Middle frontal gyrus (tissue), 1 donor: ENCODE results near the gene CTNNA2.

Experiments used
- DNase-seq: peaks from one replicate; pipeline ENCODE4 v3.0.0-alpha.2; 2015; ENCODE audit warnings: low spot score; ENCODE audit errors: extremely low spot score

The CTNNA2 gene

DNA sequence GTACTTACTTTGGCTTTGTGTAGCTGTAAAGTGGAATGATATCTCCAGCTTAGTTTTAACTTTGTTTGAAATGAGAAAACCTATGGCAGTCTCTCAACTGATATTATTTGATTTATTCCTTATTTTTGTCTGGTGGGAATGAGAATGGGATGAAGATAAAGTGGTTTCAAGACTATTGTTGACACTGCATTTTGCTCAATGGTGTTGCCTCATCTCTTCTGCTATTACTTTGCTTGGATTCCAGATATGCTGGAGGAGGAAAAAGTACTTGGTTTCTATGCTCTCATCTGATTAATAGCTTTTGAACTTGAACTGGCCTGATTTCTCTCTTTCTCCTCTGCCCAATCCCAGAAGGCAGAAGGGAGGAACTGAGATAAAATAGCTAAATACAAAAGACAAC lies 198.2 kb downstream of the CTNNA2 start:
- no peak for DNase-seq

DNA sequence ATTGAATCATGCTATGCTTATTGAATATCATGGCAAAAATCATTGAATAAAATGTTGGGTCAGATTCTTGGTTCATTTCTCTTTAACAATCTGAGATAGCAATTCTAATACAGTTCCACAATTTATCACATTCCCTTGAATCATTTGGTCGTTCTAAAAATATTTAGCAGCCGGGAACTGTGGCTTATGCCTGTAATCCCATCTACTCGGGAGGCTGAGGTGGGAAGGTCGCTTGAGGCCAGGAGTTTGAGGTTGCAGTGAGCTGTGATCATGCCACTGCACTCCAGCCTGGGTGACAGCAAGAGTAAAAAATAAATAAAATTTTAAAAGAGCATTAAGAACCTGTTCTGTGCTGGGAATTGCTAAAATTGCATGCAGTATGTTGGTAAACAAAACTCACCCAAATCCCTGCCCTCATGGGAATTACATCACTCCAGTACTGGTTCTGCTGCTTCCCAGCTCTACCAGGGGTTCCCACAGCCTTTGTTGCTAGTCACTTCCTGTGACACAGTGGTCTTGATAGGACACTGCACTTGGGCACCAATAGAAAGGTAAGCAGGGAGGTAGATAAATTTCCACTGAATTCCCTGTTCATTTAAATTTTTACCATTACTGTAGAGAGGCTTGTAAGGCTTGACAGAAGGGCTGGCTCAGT lies 200.4 kb downstream of the CTNNA2 start:
- DNase-seq, result no peak

DNA sequence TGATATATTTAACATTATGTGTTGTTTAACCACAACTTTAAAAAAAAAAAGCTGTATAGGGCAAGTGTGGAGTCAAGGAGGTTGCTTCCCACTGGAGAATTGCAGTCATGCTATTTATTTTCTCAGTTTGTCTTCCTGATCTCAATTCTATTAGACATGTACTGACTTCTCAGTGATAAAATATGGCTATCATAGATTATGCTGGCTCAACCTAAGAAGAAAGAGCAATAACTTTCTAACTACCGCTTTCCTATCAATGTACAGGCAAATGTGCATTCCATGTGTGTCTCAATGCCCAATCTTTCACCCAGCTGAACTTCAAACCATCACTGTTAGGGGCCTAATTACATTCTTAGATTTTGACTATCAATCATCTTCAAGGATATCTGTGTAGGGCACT lies 201.4 kb downstream of the CTNNA2 start:
- no peak for DNase-seq

DNA sequence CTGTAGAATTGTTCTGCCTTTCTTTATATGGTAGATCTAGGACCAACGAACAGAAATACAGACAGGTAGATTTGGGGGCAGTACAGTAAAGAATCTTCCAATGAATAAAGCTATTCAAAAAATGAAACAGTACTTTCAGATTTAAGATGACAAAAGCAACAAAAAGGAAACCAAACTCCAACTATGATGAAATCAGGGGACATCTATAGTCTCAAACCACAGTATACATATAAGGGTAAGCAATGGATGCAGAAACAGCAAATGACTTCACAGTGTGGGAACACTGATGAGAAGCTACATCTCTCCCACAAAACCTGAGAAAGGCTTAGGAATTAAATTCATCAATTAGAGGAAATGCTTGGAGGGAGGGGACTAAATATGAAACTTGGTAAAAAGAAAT lies 202.5 kb downstream of the CTNNA2 start:
- no peak for DNase-seq

DNA sequence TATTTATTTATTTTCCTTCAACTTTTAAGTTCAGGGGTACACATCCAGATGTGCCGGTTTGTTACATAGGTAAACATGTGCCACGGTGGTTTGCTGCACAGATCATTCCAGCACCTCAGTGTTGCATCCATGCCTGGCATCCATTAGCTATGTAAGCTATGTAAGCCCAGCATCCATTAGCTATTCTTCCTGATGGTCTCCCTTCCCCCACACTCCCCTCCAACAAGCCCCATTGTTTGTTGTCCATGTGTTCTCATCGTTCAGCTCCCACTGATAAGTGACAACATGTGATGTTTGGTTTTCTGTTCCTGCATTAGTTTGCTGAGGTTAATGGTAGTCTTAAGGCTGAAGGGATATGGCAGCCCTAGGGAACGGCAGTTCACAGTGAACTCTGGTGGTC lies 203.4 kb downstream of the CTNNA2 start:
- DNase-seq, result no peak

DNA sequence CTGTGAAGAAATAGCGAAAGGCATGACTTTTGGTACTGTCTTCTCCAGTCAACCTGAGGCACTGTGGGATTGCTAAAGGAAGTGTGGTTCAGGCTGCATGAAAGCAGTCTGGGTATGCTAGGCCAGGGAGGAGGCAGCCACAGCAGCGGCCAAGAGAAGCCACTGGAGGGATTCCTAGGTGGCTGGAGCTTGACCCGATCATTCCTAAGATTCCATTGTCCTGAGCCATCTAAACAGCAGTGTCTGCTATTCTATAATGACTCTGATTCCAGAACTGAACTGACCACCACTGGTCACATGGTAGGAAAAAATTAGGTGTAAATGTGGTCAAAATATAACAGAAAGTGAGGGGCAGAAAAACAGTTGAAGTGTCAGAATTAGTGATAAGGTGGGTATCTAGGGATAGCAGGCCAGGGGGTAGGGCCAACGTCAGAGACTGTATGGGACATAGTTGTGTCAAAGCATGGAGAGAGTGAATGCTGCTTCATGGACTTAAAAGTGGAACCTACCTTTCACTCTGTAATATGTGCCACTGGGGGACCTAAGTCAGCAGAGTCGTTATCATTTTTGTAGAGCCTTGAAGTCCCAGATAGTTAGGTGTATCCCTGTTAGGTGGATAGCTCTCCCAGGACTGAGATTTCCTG lies 204.6 kb downstream of the CTNNA2 start:
- DNase-seq, result no peak

DNA sequence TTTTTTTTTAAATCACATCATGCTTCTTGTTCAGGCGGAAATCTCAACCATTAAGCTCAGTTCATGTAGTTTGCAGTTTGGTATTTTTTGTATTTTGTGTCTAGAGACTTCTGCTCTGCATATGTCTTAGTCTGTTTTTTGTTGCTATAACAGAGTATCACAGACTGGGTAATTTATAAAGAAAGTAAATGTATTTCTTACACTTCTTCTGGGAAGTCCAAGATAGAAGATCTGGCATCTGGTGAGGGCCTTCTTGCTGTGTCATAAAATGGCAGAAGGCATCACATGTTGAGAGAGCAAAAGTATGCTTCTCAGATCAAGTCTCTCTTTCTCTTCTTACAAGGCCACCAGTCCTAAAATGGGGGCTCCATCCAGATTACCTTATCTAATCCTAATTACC lies 208.2 kb downstream of the CTNNA2 start:
- DNase-seq, result no peak

DNA sequence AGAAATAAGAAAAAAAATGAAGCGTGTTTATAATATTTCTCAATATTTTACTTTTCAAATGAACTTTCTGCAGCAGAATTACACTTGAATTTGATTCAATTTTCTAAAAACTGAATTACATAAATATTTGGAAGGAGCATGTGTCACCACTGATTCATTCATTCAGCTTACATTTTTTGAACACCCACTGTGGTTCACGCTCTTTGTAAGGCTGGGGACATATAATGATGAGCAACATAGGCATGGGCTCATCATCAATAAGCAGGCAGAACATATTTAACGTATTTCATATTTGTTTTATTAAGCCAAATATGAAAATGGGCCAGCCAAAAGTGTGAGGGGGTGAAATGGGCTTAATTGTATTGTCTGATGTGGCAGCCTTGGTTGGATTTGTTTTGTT lies 209.1 kb downstream of the CTNNA2 start:
- no peak for DNase-seq

DNA sequence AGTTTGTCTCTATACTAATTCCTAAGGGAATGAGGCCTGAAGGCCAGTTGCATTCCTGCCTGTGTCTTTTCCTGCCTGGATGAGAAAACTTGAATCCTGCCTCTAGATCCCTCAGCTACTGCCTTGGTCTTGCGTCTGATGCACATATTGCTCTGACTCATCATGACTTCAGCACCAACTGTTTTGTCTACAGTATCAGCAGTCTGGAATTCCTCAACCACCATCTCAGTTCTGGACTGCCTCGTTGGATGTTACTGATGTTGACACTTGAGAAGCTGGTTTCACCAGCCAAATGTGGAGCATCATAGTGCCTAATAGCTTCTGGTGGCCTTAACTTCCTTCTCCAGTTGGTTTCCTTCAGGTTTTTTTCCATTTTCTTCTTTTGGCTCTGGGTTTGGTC lies 211.0 kb downstream of the CTNNA2 start:
- DNase-seq, result no peak

DNA sequence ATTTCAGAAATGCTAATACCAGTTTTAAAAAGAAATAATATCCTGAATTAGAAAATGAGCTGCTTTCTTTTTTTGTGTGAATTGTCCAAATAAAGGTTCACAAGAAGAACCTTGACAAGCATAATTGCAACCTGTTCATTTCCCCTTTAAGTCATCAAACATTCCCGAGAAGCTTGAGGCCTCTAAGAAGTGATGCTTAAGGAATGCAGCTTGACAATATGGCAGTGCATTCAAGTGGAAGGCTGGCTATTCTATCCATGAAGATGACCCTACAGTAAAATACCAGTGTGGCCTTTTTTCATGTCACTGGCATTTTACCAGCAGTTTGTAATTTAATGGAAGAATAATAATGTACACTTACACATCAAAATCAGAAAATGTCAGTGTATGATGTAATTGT lies 216.7 kb downstream of the CTNNA2 start:
- no peak for DNase-seq

DNA sequence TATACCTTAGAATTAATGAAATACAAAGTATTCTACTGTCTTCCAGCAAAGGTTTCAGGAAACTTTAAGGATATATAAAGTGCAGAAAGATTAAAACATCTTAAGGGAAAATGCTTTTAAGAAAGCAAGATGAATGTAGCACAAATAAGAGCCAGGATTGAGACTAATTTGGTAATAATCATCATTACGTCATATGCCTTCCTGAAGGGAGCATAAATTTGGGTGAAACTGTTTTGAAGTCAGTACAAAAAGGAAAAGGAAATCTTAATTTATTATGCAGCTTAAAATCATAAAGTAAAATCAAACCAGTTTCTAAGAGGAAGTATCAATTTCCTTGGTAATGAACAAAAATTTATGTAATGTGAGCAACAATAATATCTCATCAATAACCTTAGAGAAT lies 221.7 kb downstream of the CTNNA2 start:
- no peak for DNase-seq

DNA sequence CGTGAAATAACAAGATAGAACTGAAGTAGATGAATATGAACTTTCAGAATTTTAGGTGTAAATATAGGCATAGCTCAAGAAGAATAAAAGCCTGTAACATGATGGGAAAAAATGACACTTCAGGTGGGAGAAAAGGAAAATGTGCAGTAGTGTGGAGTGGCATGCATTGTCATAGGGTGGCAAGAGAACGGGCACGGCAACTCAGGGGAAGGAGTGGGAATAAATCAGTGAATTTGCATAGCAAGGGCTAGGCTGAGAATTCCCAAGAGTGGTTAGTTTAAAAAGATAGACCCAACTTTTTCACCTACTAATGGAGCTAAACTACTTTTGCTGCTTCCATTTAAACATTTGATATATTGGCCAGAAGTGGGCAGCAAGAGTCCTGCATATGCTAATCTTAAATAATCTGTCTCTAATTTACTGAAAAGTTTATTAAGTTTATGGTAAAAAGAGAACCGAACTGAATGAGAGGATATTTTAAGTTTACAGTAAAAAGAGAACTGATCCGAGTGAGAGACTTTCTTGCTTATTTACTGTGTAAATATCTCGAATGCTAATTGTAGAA lies 228.1 kb downstream of the CTNNA2 start:
- DNase-seq, result no peak

DNA sequence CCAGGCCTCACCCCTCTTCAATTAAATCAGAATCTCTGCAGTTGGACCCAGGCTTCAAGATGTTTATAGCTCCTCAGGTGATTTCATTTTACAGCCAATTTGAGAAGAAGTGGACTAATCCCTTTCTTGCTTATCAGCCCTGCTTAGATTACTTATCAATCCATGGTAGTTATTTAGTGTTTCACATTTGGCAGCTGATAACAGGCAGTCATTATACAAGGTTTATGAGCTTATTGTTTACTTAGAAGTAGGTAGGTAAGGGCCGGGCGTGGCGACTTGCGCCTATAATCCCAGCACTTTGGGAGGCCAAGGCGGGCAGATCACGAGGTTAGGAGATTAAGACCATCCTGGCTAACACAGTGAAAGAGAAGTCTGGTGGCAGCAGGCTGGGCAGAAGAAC lies 237.5 kb downstream of the CTNNA2 start:
- DNase-seq, result no peak

DNA sequence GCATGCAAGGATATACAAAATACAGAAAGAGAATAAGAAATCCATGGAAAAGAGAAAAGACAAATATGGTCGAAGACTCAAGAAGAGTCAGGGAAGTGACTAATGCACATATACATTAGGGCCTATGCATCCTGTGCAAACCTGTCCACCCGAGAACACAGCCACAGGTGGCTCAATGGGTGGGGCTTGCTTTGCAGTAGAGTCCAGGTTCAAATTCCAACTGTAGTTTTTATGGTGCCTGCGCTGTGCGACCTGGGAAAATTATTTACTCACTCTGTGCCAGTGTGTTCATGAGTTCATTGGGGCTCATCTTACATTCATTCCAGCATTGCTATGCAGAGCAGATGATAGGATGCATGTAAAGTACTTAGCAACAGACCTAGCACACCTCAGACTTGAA lies 244.7 kb downstream of the CTNNA2 start:
- no peak for DNase-seq

DNA sequence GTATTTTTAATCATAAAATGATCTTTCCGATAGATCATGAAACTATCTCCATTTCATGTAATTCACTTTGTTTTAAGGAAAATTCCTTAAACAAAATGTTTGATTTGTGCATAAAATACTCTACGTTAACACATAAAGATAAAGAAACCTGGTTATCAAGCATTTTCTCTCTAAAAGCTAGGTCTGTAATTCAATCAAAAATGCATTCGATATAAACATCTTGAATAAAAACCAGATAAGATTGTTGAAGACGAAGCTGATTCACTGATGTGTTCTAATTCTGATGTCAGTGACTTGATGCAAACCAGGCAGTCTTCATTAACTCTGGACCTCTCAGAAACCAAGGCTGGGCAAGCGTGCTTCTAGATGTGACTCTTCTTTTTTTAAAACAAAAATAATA lies 245.2 kb downstream of the CTNNA2 start:
- DNase-seq, result no peak

DNA sequence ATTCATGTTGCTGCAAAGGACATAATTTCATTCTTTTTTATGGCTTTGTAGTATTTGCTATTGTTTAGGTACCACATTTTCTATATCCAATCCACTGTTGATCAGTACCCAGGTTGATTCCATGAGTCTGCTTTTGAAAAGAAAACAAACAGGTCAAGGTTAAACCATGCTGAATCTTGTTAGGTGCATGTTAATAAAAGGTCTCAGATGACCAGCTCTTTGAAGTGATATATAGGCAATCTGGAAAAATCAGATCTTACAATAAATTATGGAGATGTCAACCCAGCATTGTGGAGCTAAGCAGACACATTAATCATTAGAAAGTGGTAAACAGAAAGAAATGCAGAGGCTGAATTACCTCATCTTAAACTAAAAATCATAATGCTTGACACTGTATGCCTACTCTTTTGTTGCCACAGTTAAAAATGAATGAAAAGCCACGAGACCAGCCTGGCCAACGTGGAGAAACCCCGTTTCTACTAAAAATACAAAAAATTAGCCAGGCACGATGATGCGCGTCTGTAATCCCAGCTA lies 246.0 kb downstream of the CTNNA2 start:
- no peak for DNase-seq

DNA sequence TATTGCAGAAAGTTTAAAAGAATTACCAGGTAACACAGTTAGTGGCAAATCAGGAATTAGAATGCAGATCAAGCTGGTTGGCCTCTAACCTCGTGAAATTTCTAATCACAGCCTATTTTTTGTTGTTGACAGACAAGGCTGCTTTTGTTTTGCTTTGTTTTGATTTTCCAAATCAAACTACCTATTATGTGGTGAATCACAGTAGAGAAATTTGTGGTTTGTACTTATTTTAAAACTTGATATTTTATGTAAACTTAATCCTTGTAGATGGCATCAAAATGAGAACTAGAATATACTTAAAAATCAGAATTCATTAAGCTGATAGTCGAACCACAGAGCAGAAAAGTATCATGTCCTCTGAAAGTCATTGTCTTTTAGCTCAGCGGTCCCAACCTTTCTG lies 258.1 kb downstream of the CTNNA2 start:
- DNase-seq, result no peak

DNA sequence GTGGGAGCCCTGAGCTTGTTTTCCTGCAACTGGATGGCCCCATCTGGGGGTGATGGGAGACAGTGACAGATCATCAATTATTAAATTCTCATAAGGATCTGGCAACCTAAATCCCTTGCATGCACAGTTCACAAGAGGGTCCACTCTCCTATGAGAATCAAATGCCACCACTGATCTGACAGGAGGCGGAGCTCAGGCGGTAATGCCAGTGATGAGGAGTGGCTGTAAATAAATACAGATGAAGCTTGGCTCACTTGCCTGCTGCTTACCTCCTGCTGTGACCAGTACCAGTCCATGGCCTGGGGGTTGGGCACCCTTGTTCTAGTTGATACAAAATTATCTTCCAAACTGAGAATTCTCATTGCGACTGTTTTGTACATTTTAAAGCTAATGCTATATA lies 258.6 kb downstream of the CTNNA2 start:
- no peak for DNase-seq

DNA sequence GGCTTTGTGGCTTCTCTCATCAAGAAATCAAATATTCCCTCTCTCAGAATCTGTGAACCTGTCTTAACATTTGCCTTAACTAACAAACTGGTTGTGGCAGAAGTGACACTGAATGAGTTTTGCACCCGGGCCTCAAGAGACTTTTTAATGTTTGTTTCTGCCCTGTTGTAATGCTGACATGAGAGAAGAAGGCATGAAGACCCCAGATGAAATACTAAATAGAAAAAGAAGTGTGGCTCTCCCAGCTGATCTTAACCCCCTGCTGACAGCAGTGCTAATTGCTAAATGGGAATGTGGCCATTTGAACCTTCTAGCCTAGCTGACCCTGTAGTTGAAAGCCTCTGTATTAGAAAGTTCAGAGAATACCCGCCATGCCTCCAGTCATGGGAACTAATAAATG lies 261.2 kb downstream of the CTNNA2 start:
- DNase-seq, result no peak

DNA sequence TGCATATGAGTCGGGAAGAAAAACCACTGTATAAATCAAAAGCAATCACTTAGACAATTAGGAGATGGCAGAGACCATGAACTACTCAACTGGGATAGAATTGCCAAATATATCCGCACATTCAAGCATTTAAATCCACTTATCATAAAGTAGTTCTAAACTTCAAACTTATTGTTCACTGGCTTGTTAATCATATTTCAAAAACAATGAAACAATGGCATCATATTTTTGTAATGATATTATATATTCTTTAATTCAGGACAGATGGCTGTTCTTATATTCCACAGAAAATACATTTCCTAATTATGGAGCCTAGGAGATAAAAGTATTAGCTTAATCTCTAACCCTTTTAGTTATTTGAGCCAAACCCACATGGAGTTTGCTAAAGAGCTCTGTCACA lies 263.6 kb downstream of the CTNNA2 start:
- no peak for DNase-seq

DNA sequence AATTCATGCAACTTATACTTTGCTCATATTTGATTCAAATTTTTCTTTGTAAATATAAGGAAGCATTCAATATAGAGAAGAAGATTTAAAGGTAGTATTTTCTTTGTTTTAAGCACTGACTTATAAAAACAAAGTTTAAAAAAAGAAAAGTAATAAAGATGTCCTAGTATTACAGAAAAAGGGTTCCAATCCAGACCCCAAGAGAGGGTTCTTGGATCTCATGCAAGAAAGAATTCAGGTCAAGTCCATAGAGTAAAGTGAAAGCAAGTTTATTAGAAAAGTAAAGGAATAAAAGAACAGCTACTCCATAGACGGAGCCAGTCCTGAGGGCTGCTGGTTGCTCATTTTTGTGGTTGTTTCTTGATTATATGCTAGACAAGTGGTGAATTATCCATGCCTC lies 267.9 kb downstream of the CTNNA2 start:
- DNase-seq, result no peak

DNA sequence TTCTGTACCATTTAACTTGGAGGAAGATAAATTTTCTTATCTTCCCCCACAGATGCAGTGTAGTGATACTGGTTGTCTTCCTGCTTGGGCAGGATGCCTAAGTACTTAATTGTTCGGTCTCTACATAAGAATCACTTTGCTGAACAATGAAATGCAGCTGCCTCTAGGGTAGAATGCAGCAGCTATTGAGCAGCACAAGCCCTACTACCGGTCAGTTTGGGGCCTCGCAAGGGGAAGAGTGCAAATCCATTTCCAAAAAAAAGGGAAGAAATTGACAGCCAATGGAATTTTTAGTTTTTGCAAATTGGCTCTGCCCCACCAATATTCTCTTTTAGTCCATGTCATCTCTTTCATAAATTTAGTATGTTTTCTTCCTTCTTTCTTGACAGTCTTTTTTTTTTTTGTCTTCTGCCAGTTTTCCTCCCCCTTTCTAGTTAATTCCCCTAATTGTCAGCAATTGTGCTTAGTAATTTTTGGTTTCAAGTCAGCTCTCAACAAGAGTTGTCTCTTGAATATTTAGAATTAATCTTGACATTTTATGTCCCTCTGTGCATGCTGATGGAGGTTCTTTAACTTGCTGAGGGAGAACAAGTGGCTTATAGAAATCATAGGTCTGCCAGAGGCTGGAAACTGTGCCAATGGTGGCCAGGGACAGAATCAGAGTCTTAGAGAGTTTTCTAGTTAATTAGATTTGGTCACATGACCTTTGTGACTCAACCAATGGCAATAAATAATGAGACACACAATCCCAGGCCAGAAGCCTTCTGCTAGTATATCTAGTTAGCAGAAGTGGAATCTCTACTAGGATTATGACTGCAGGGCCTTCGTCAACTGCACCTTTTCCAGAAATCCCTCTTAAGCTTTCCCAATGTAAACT lies 270.0 kb downstream of the CTNNA2 start:
- no peak for DNase-seq
